Measurements from ENCODE around the gene RPL19.
"Not testable (repeated sequence)": the region's sequence is repeated elsewhere in the genome, so short reads cannot be mapped to it uniquely, and the experiment has no call there.

The RPL19 gene

DNA sequence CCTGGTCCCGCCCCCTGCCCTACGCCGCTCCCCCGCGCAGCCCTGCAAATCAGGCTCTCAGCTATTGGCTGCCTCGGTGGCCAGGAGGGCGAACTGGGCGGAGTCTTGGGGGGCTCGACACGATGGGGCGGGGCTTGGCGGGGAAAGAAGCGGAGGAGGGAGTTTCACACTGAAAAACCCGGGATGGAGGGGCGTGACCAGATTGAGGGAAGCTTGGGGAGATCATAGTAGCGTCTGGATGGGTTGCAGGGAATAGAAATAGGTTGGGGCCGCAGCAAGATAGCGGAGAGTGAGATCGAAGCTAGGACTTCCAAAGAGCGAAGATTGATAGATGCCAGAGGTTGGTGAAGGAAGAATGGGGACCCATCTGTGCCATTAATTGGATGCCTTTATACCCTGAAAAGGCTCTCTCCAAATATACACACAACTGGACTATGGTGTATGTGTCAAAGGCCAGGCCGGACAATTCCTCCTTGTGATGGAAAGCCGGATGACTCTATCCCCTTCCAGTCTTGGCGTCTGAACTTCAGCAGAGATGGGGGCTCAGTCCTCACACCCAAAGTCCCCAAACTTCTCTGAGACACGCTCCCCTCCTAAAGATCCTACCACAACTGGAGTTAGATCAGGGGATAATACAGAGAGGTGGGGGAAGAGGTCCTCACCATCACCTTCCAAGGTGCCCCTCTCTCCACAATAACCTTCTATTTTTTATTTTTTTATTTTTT, 26.0 kb downstream of the RPL19 start:
- no peak for DNase-seq

DNA sequence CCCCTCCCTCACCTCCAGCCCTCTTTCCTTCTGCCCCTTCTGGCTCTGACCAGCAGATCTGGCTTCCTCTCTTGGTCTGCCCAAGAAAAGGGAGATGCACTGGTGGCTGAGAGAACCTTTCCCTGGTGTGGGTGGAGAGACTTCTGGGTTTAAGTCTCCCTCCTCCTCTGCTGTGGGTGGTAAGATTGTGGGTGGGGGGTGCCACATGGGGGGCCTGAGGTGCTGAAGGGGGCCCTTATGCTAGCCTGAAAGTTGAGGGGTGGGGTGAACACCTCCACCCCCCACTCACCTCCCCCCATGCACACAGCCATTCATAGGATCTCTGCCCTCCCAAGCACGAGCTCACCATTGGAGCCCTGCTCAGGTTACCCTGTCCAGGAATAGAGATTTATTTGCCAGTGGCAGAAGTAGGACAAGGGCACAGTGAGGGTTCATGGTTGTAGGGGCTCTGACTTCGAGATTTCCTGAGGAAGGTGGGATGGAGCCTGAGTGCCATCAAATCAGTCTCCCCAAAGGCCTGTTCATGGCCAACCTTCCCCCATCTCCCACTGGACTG, 27.4 kb downstream of the RPL19 start:
- no peak for DNase-seq

GRCh38 chr17:39229274-39229913, 29.3 kb downstream of the RPL19 start:
- no peak for DNase-seq

GRCh38 chr17:39230361-39230760, 30.3 kb downstream of the RPL19 start:
- no peak for DNase-seq

GRCh38 chr17:39231091-39231561, 31.0 kb downstream of the RPL19 start:
- no peak for DNase-seq

GRCh38 chr17:39231591-39232551, 31.8 kb downstream of the RPL19 start:
- peak; percentile 51 for DNase-seq

GRCh38 chr17:39235555-39236449, 35.7 kb downstream of the RPL19 start:
- DNase-seq, result no peak

DNA sequence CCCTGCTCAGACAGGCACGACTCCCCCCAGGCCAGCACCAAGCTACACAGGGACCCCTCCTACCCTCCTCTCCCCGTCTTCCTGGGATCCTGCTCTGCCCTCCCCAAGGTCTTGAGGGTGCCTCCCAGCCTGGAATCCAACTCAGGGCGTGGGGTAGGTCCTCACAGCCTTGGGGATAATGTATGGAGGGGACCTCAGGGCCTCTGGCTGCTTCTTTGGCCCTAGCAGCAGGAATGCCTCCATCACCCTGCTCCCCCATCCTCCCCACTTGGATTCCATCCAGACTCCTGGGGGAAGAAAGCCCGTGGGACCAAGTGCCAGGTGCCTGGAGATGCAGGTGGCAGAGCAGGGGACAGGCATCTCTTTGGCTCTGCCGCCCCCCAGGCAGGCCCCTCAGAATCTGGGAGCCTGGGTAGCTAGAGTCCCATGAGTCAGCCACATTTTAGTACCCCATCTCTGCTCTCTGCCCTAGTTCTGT, 36.4 kb downstream of the RPL19 start:
- no peak for DNase-seq

DNA sequence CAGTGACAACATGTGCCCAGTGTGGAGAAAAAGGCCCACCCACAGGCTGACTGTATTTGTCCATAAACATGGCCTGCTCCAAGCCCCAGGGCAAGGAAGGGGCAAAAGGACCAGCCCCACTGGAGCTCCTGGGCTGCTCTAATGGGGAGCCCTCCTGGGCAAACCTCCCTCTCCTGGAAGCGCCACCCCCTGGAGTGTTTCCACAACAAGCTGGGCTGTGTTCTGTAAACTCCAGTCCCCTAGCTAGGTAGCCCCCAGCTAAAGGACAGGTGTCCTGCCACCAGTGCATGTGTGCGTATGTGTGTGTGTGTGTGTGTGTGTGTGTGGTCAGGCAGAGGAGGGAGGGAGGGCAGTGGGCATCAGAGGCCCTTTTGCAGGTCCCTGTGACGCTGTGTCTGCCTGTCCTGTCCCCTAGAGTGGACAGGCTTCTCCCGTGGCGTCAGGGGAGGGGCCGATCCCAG, 36.9 kb downstream of the RPL19 start:
- DNase-seq, result no peak

DNA sequence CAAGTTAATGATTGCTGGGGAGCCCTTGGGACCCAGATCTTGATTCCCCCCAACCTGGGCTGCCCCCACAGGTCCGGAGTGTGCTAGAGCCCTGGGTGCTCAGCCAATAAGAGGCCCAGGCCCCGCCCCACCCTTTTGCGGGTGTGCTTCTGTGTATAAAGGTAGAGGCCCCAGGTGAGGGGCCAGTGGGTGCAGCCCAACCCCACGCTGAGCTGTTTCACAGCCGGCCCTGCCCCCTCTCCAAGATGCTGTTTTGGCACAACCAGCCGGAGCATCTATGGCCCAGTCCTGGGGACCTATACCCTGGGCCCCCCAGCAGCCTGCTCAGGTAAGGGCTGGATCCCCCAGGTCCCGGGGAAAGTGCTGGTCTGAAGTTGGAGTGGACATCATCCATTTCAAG, 37.5 kb downstream of the RPL19 start:
- no peak for DNase-seq

DNA sequence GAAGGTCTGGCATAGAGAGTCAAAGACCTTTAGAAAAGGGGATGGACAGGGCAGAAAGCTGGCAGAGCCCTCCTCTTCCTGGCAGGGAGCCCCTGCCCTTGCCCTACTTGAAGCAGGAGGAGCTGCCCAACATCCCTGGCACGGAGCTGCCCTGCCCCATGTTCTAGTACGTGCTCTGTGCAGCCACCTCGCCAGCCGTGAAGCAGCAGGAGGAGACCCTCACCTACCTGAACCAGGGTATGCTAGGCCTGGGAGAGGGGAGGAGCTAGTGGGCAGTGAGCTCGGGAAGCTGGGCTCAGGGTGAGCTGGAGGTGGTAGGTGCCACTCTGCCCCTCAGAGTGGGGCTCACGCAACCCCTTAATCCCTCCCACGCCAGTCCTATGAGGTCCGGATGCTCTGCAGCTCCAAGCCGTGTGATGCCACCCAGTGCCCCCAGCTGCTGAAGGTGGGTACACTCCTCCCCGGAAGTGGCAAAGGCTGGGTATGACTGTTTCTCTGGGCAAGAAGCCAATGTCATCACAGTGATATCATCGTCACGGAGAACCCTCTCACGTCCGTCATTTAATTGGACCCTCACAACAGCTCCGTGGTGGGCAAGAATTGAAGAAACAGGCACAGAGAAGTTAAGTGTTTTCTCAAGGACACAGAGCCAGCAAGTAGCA, 38.4 kb downstream of the RPL19 start:
- DNase-seq, result peak; percentile 54

- peak; percentile 73 for DNase-seq
These were observed 39.7 kb downstream of the RPL19 start for GRCh38 chr17:39239640-39240314.

DNA sequence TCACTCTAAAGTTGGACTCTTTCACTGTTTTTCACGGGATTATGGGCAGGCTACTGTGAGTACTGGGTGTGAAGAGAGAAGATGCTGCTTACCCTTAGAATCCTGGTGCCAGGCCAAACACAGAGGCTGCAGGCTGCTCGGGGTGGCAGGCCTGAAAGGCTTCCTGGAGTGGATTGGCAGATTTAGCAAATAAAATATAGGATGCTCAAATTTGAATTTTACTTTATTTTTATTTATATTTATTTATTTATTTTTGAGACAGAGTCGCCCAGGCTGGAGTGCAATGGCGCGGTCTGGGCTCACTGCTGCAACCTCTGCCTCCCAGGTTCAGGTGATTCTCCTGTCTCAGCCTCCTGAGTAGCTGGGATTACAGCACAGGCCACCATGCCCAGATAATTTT, 40.5 kb downstream of the RPL19 start:
- peak; percentile 7 for DNase-seq

DNA sequence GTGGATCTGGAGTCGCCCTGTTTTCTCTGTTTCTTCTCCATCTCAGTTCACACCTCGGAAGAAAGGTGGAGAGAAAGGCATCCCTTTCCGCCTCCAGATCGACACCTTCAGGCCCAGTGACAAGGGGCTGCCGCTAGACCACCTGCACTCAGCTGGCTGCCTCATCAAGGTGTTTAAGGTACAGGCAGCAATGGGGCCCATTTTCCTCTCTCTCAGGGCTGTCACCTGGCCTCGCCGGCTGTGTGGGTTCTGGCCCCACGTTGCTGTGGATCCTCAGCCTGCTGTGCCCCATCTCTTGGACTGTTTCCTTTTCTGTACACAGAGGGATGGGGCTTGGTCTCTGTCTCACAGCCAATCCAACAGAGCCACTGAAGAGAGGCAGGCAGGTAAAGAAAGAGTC, 43.1 kb downstream of the RPL19 start:
- DNase-seq, result no peak

- DNase-seq, result no peak
These were observed 44.0 kb downstream of the RPL19 start for GRCh38 chr17:39244016-39244599.

DNA sequence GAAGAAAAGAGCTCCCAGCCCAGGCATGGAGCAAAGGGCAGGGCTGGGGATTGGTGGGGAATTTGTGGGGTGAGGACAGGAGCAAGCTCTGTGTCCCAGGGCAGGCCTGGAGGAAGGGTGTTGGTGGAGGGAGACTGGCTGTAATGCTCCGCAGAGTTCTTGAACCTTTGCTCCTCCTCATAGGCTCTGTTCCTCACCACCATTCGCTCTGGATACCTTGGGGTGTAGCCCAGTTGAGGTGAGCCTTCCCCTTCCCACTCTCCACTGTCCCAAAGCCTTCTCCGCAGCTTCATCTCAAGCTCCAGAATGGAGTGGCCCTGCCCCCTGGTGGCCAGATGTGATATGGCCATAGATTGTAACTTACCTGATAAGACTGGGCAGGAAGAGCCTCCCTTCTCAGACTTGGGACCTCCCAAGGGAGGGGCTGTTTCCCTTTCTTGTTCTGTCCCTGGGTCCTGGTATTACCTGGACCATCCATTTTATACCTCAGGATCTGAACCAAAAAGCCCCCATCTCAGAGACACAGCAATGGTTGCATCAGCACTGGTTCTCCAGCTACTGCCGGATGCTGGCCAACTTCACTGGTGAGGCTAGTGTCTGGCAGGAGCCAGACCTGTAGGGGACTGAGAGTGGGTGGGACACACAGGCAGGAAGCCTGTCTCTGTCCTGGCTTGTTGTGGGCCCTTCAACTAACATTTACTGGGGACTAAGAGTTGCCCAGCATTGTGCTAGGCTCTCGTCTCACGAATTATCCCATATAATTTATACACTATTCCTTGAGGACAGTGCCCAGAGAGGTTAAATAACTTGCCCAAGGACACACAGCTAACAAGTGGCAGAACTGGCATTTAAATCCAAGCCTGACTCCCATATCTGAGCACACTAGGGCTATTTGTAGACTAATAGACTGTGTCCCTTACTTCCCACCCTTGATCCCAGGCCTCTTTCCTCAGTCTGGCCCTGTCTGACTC, 44.8 kb downstream of the RPL19 start:
- DNase-seq, result peak; percentile 86

DNA sequence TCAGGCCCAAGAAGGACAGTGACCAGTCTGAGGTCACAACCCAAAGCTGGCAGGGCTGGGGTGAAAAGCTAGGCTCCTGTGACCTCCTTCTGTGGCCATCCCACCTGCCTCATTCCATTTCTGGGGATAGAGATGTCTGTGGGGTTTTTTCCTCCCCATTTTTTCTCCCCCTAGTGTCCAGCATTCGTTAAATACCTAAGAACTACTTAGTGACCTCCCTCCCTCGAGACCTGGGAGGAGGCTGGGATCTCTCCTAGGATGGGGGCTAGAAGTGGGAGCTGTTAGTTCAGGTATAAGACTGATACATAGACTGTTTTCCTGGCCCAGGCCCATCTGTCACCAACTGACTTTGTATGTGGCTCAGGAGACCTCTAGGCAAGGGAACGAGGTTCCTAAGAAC, 46.2 kb downstream of the RPL19 start:
- DNase-seq, result no peak

DNA sequence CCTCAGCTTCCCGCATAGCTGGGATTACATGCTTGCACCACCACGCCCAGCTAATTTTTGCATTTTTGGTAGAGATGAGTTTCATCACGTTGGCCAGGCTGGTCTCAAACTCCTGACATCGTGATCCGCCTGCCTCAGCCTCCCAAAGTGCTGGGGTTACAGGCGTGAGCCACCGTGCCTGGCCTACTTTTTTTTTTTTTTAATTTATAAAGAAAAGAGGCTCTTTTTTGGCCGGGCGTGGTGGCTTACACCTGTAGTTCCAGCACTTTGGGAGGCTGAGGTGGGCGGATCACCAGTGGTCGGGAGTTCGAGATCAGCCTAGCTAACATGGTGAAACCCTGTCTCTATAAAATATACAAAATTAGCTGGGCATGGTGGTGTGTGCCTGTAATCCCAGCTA, 50.0 kb downstream of the RPL19 start:
- not testable (repeated sequence) for DNase-seq

DNA sequence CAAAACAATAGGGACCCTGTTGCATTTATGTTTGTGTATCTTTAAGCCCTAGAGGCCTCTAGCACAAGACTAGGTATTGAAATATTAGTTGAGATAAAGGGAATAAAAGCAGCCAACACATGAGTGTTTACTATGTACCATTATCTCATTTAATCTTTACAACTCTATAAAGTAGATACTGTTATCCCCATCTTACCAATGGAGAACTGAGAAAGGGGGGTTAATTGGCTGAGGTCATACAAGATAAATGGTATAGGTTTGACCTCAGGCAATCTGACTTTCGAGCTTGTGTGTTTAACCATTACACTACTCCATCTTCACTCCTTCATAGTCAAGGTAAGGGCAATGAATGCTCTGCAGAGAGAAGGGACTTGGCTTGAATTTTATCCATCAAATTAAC, 51.9 kb downstream of the RPL19 start:
- DNase-seq, result no peak
